ENCODE measurements around the gene LMX1B. TPM values are rescaled to one million over a fixed set of nuclear protein-coding genes. Genes with fewer than 3 reads are reported as not detected.

LMX1B gene
- total and polyA plus RNA-seq, 2 of the 4 experiments (the other 2 are of a cell fraction): not detected

GRCh38 chr9:126658956-126659555 is 45.3 kb downstream of the LMX1B start:
- peaks cover 48% of the 10 kb centered on the region for H3K27me3 ChIP-seq (ENCODE audit: control insufficient read depth, insufficient read depth, low read length)
- no peak overlapping the region for H2BK15ac ChIP-seq (ENCODE audit: low read depth, low read length)
- H3K14ac ChIP-seq (replicated peaks; ENCODE audit: low read depth, low read length): no peak overlapping the region
- H4K5ac ChIP-seq (ENCODE audit: low read depth, low read length): no peak overlapping the region
- H3K9me3 ChIP-seq (ENCODE audit: control insufficient read depth, insufficient read depth, low read length): no peaks in the 10 kb centered on the region
- no peaks in the 10 kb centered on the region for H3K36me3 ChIP-seq (ENCODE audit: control insufficient read depth, insufficient read depth, low read length)
- in situ Hi-C loops (cut with MboI; ENCODE audit: low sequenced_read_pairs) (no loop called here), dilution Hi-C loops (cut with HindIII; ENCODE audit: low sequenced_read_pairs, unreplicated experiment) (no loop called here), intact Hi-C loops (cut with micrococcal nuclease) (no loop called here)
- no peak overlapping the region for H2BK20ac ChIP-seq (ENCODE audit: low read depth, low read length)
- H3K56ac ChIP-seq (ENCODE audit: extremely low read depth, insufficient read depth, low read length): no peak overlapping the region
- POLR2A ChIA-PET (ENCODE audit: unreplicated experiment): no interaction called here
- H3K4me1 ChIP-seq (ENCODE audit: control insufficient read depth, insufficient read depth, low read length): no peaks in the 10 kb centered on the region
- no peaks in the 10 kb centered on the region for H3K79me1 ChIP-seq (ENCODE audit: low read depth in 1 of 2, low read length in 2 of 2)
- no peak for TF ChIP-seq ELK1 (IDR thresholded peaks at IDR 0.05; ENCODE audit: borderline replicate concordance, low read depth, low read length)
- TF ChIP-seq CTCF (conservative IDR thresholded peaks at IDR 0.05; ENCODE audit: low read depth, low read length): no peak
- TF ChIP-seq RCOR1 (IDR thresholded peaks at IDR 0.05; ENCODE audit: insufficient replicate concordance, low read length): no peak
- no peak for TF ChIP-seq MAFK (IDR thresholded peaks at IDR 0.05; ENCODE audit: low read depth, low read length)
- no peak for TF ChIP-seq MXI1 (IDR thresholded peaks at IDR 0.05; ENCODE audit: borderline replicate concordance, low read depth, low read length)
- TF ChIP-seq MAZ (IDR thresholded peaks at IDR 0.05; ENCODE audit: borderline replicate concordance, low read depth, low read length): no peak
- no peak for TF ChIP-seq RAD21 (IDR thresholded peaks at IDR 0.05; ENCODE audit: low read length)
- no peak for TF ChIP-seq FOS (IDR thresholded peaks at IDR 0.05; ENCODE audit: low read depth, low read length)
- TF ChIP-seq SMC3 (IDR thresholded peaks at IDR 0.05; ENCODE audit: low read depth, low read length): no peak
- no peak for TF ChIP-seq CEBPB (IDR thresholded peaks at IDR 0.05; ENCODE audit: low read depth, low read length)
- TF ChIP-seq POLR2A (IDR thresholded peaks at IDR 0.05; ENCODE audit: low read depth, low read length): no peak
- no peak for TF ChIP-seq NFE2L2 (IDR thresholded peaks at IDR 0.05; ENCODE audit: low read depth, low read length)
- TF ChIP-seq RFX5 (IDR thresholded peaks at IDR 0.05; ENCODE audit: low read depth, low read length): no peak
- TF ChIP-seq BHLHE40 (IDR thresholded peaks at IDR 0.05; ENCODE audit: low read depth, low read length): no peak
- no peak for TF ChIP-seq CHD1 (IDR thresholded peaks at IDR 0.05; ENCODE audit: low read depth, low read length)
- no peak for TF ChIP-seq USF2 (IDR thresholded peaks at IDR 0.05; ENCODE audit: low read depth, low read length)
- no peak overlapping the region for H3K4ac ChIP-seq (ENCODE audit: low read depth, low read length)
- H4K20me1 ChIP-seq (ENCODE audit: insufficient read depth, low read length): no peaks in the 10 kb centered on the region; the same call in 1 of the 2 replicates
- H4K8ac ChIP-seq (ENCODE audit: low read depth in 2 of 2, low read length in 2 of 2): no peak overlapping the region
- ATAC-seq (ENCODE audit: low read depth): no peak
- H3K27ac ChIP-seq (ENCODE audit: insufficient read depth, low read length): no peak overlapping the region
- H2BK5ac ChIP-seq (ENCODE audit: low read depth, low read length, poor library complexity, severe bottlenecking): no peak overlapping the region
- H3K4me2 ChIP-seq (ENCODE audit: low read depth, low read length): no peak overlapping the region
- no peak overlapping the region for H3K4me3 ChIP-seq (ENCODE audit: insufficient read depth, low read depth, low read length)
- no peak overlapping the region for H4K91ac ChIP-seq (ENCODE audit: insufficient read depth, low read depth, low read length)
- no peak overlapping the region for H3K23ac ChIP-seq (ENCODE audit: low read depth, low read length)
- H3K9me1 ChIP-seq (ENCODE audit: insufficient read depth, low read length): no peaks in the 10 kb centered on the region
- H2AK5ac ChIP-seq (ENCODE audit: low read depth, low read length): no peak overlapping the region
- no peak for DNase-seq
- no CpG with 5 or more reads among the region's 11 CpGs for WGBS, 2 experiments (ENCODE audit: extremely low coverage in 2 of 2, insufficient read length in 1 of 2)
- no TSS peak for BruUV-seq (replicated peaks)
- no peak overlapping the region for H2AK9ac ChIP-seq (replicated peaks; ENCODE audit: low read depth, low read length, poor library complexity)
- H3K18ac ChIP-seq (ENCODE audit: low read depth, low read length): no peak overlapping the region
- CTCF ChIA-PET: no interaction called here
- no peak overlapping the region for H3K9ac ChIP-seq (ENCODE audit: low read depth, low read length)
- H2BK120ac ChIP-seq (ENCODE audit: low read depth, low read length): no peak overlapping the region
- H2AFZ ChIP-seq (replicated peaks; ENCODE audit: low read length, poor library complexity): no peak overlapping the region

Data from IMR-90 (cell line).